Measurements from ENCODE around the gene TUBA4B.

TUBA4B gene

GRCh38 chr2:219252900-219253752 is at the start of gene TUBA4B:
Gene TUBA4B, plus strand, starts transcription at chr2:219253243. Its CDS starts 165 bp downstream, at chr2:219253408.
- DNase-seq (ENCODE audit: low read depth in 2 of 2): peak in 1 of 2 experiments; percentile 53

GRCh38 chr2:219204425-219205164 is 48.4 kb upstream of the TUBA4B start:
- DNase-seq (ENCODE audit: low read depth in 2 of 2): no peak

GRCh38 chr2:219205165-219205538 is 47.9 kb upstream of the TUBA4B start:
- no peak for DNase-seq (ENCODE audit: low read depth in 2 of 2)

- DNase-seq (ENCODE audit: low read depth in 2 of 2): no peak
These were observed 47.1 kb upstream of the TUBA4B start for GRCh38 chr2:219205981-219206327.

GRCh38 chr2:219206328-219207133 is 46.5 kb upstream of the TUBA4B start, which contains the start of gene ZFAND2B:
Gene ZFAND2B, plus strand, starts transcription at chr2:219206782. Its CDS starts 206 bp downstream, at chr2:219206988.
- peak; percentile 89 for DNase-seq (ENCODE audit: low read depth in 2 of 2)

- no peak for DNase-seq (ENCODE audit: low read depth in 2 of 2)
These were observed 45.7 kb upstream of the TUBA4B start for GRCh38 chr2:219207134-219207883.

- DNase-seq (ENCODE audit: low read depth in 2 of 2): no peak
These were observed 44.9 kb upstream of the TUBA4B start for GRCh38 chr2:219207884-219208740.

- no peak for DNase-seq (ENCODE audit: low read depth in 2 of 2)
These were observed 43.5 kb upstream of the TUBA4B start for GRCh38 chr2:219209236-219210195.

- DNase-seq (ENCODE audit: low read depth in 2 of 2): no peak
These were observed 42.7 kb upstream of the TUBA4B start for GRCh38 chr2:219210196-219210885.

GRCh38 chr2:219210886-219211362 is 42.1 kb upstream of the TUBA4B start:
- DNase-seq (ENCODE audit: low read depth in 2 of 2): no peak

- DNase-seq (ENCODE audit: low read depth in 2 of 2): no peak
These were observed 40.0 kb upstream of the TUBA4B start for GRCh38 chr2:219213026-219213415.

GRCh38 chr2:219213486-219214071 is 39.5 kb upstream of the TUBA4B start:
- DNase-seq (ENCODE audit: low read depth in 2 of 2): no peak

- DNase-seq (ENCODE audit: low read depth in 2 of 2): no peak
These were observed 38.9 kb upstream of the TUBA4B start for GRCh38 chr2:219214141-219214540.

GRCh38 chr2:219214786-219215185 is 38.3 kb upstream of the TUBA4B start:
- no peak for DNase-seq (ENCODE audit: low read depth in 2 of 2)

- no peak for DNase-seq (ENCODE audit: low read depth in 2 of 2)
These were observed 37.0 kb upstream of the TUBA4B start for GRCh38 chr2:219215871-219216534.

- DNase-seq (ENCODE audit: low read depth in 2 of 2): no peak
These were observed 36.5 kb upstream of the TUBA4B start for GRCh38 chr2:219216535-219216915.

GRCh38 chr2:219218217-219218731 is 34.8 kb upstream of the TUBA4B start:
- DNase-seq (ENCODE audit: low read depth in 2 of 2): peak in 1 of 2 experiments; percentile 29
